ENCODE results near the gene KIAA1549. TPM values are rescaled to one million over a fixed set of nuclear protein-coding genes. Genes with fewer than 3 reads are reported as not detected.

KIAA1549 gene
- total and polyA plus RNA-seq, 11 donors: 0.91 to 4.8 (median 2.0) TPM

DNA sequence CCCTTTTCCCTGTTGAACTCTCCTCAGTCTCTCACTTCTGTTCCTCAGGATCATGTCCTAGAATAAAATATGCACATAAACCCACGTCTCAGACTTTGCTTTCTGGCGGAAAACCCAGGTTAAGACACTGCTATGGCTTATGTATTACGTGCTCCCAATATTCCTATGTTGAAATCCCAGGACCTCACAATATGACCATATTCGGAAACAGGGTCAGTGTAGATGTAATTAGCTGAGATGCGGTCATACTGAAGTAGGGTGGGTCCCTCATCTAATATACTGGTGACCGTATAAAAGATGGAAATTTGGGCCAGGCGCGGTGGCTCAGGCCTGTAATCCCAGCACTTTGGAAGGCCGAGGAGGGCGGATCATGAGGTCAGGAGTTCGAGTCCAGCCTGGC, 59.9 kb downstream of the KIAA1549 start:
- TF ChIP-seq POLR2A (IDR thresholded peaks at IDR 0.05): no peak
- TF ChIP-seq, protein P1, sequence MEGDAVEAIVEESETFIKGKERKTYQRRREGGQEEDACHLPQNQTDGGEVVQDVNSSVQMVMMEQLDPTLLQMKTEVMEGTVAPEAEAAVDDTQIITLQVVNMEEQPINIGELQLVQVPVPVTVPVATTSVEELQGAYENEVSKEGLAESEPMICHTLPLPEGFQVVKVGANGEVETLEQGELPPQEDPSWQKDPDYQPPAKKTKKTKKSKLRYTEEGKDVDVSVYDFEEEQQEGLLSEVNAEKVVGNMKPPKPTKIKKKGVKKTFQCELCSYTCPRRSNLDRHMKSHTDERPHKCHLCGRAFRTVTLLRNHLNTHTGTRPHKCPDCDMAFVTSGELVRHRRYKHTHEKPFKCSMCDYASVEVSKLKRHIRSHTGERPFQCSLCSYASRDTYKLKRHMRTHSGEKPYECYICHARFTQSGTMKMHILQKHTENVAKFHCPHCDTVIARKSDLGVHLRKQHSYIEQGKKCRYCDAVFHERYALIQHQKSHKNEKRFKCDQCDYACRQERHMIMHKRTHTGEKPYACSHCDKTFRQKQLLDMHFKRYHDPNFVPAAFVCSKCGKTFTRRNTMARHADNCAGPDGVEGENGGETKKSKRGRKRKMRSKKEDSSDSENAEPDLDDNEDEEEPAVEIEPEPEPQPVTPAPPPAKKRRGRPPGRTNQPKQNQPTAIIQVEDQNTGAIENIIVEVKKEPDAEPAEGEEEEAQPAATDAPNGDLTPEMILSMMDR (IDR thresholded peaks at IDR 0.05): no peak
- 96 to 99% (median 97%) methylated on average over 11 of the region's 11 CpGs for WGBS, 4 donors
- no peak overlapping the region for H3K4me3 ChIP-seq
- DNase-seq: no peak
- intact Hi-C loops (cut with DNase I): no loop called here
- H3K4me1 ChIP-seq: no peaks in the 10 kb centered on the region
- H3K36me3 ChIP-seq: peaks cover 0 to 7% (median 0%) of the 10 kb centered on the region in 9 donors
- ATAC-seq: no peak
- no peak overlapping the region for H3K27ac ChIP-seq
- H3K9me3 ChIP-seq: no peaks in the 10 kb centered on the region
- H3K27me3 ChIP-seq: no peaks in the 10 kb centered on the region

DNA sequence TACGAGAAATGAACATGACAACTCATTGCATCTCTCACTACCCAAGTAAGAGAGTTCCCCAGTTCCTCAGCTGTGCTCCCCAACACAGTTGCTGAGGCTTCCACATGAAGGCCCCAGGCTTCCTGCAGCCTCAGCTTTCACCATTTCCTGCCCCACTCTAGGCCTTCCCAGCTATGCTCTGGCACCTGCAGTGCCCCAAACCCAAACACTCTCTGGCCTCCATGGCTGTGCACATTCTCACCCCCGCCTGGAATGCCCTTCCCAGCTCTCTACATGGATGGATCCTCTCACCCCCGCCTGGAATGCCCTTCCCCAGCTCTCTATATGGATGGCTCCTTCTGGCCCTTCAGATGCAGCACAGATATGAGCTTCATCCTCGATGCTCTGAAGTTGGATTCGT, 61.3 kb downstream of the KIAA1549 start:
- Histone ChIP-seq H3K9me3 (no peaks in the 10 kb centered on the region), H3K4me3 (no peak overlapping the region), H3K27me3 (no peaks in the 10 kb centered on the region), H3K4me1 (no peaks in the 10 kb centered on the region), H3K27ac (no peak overlapping the region), H3K36me3 (peaks cover 0 to 7% (median 0%) of the 10 kb centered on the region in 9 donors)
- intact Hi-C loops (cut with DNase I): no loop called here
- DNase-seq (no peak), ATAC-seq (no peak)
- WGBS, 4 donors: 78 to 88% (median 84%) methylated on average over 5 of the region's 5 CpGs
- TF ChIP-seq, protein P1 (IDR thresholded peaks at IDR 0.05): no peak
- TF ChIP-seq POLR2A (IDR thresholded peaks at IDR 0.05): no peak

DNA sequence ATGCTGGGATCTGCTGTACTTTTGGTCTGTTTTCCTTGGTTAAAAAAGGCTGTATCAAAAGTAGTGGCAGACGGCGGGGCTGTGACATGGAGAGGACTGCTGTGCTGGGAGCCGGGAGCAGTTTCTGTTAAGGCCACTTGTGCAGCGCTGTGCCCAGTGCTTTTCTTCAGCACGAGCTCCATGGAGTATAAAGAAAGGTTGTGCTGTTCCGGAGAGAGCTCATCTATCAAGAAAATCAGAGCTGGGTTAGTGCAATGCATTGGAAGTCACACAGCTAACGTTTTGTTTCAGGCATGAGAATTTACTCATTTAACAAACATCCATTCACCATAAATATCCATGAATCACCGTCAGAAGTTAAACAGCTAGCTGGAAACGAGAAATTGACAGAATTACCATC, 62.0 kb downstream of the KIAA1549 start:
- no peak overlapping the region for H3K4me3 ChIP-seq
- peaks cover 0 to 7% (median 0%) of the 10 kb centered on the region in 9 donors for H3K36me3 ChIP-seq
- DNase-seq (no peak), ATAC-seq (no peak)
- WGBS, 4 donors: 83 to 91% (median 89%) methylated on average over 9 of the region's 9 CpGs
- no peak overlapping the region for H3K27ac ChIP-seq
- intact Hi-C loops (cut with DNase I): no loop called here
- H3K9me3 ChIP-seq: no peaks in the 10 kb centered on the region
- H3K4me1 ChIP-seq: no peaks in the 10 kb centered on the region
- TF ChIP-seq POLR2A (IDR thresholded peaks at IDR 0.05): no peak
- TF ChIP-seq, protein P1 (IDR thresholded peaks at IDR 0.05): no peak
- no peaks in the 10 kb centered on the region for H3K27me3 ChIP-seq

DNA sequence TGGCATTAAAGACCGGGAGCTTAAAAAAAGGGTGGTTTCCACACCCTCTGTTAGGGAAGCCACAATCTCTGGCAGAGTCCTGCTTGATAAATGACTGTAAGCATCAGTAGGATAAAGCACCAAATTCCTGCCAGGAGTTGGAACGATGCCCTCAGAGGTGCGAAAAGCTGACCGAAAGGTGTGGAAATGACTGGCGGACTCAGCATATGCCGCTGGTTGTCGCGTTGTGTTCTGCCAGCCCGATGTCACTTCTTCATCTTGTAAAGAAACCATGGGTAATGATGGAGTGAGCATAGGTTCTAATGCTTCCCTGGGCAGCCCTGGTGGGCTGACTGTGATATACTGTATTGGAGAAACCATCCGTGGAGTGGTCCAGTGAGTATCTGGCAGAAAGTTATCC, 62.4 kb downstream of the KIAA1549 start:
- Histone ChIP-seq H3K36me3 (peaks cover 0 to 7% (median 0%) of the 10 kb centered on the region in 9 donors), H3K4me3 (no peak overlapping the region), H3K27me3 (no peaks in the 10 kb centered on the region), H3K9me3 (no peaks in the 10 kb centered on the region), H3K4me1 (no peaks in the 10 kb centered on the region), H3K27ac (no peak overlapping the region)
- no peak for TF ChIP-seq POLR2A (IDR thresholded peaks at IDR 0.05)
- TF ChIP-seq, protein P1 (IDR thresholded peaks at IDR 0.05): no peak
- intact Hi-C loops (cut with DNase I): no loop called here
- WGBS, 4 donors: 91 to 95% (median 94%) methylated on average over 10 of the region's 10 CpGs
- ATAC-seq (no peak), DNase-seq (no peak)
